Progenitor cell of endocrine pancreas (in vitro differentiated cells): ENCODE data around the gene TOM1L2. TPM values are rescaled to one million over a fixed set of nuclear protein-coding genes. Genes with fewer than 3 reads are reported as not detected.

Source experiments
- DNase-seq: peaks from one replicate; pipeline ENCODE4 v3.0.0; 2021; ENCODE audit warnings: low spot score; ENCODE audit not compliant: unreplicated experiment
- H3K27ac Mint-ChIP-seq: 2 replicates; pipeline ENCODE4 v1.8.0; 2021; ENCODE audit warnings: mild to moderate bottlenecking, moderate library complexity, mixed read lengths
- H3K27me3 Mint-ChIP-seq: 2 replicates; pipeline ENCODE4 v1.8.0; 2021; ENCODE audit warnings: mixed read lengths
- H3K36me3 Mint-ChIP-seq: 2 replicates; pipeline ENCODE4 v1.8.0; 2022; ENCODE audit warnings: mixed read lengths; ENCODE audit not compliant: insufficient read depth
- H3K4me1 Mint-ChIP-seq: 2 replicates; pipeline ENCODE4 v1.8.0; 2021; ENCODE audit warnings: low read depth, mixed read lengths
- H3K4me3 Mint-ChIP-seq: 2 replicates; pipeline ENCODE4 v1.8.0; 2021; ENCODE audit warnings: low read depth, mild to moderate bottlenecking, moderate library complexity, mixed read lengths
- H3K9me3 Mint-ChIP-seq: 2 replicates; pipeline ENCODE4 v1.8.0; 2021; ENCODE audit warnings: low read depth, mixed read lengths
- CTCF ChIP-seq: fragments of 200-600 bp; sonication (generic); IDR thresholded peaks from one replicate; pipeline ENCODE4 v1.5.0; 2021; ENCODE audit warnings: antibody characterized with exemption, mild to moderate bottlenecking; ENCODE audit not compliant: unreplicated experiment
- total RNA-seq: library from RNA; stranded (reverse); gene quantifications from 2 replicates; pipeline ENCODE4 v1.2.1, GENCODE V29; 2021

TOM1L2 gene
- total RNA-seq, 1 donor from 2014 or later: 29.4 TPM

- Mint-ChIP-seq H3K4me3 (no peak overlapping the region), H3K36me3 (peaks cover 2% of the 10 kb centered on the region), H3K9me3 (no peaks in the 10 kb centered on the region), H3K27ac (no peak overlapping the region), H3K27me3 (no peaks in the 10 kb centered on the region), H3K4me1 (peaks cover 40% of the 10 kb centered on the region)
- DNase-seq: no peak
- TF ChIP-seq CTCF: no peak
Observed at GRCh38 chr17:17827826-17828621, 144.2 kb downstream of the TOM1L2 start.

- TF ChIP-seq CTCF: no peak
- Mint-ChIP-seq H3K27me3 (no peaks in the 10 kb centered on the region), H3K27ac (peak overlapping the region; percentile 26), H3K4me1 (peaks cover 39% of the 10 kb centered on the region), H3K9me3 (no peaks in the 10 kb centered on the region), H3K36me3 (no peaks in the 10 kb centered on the region), H3K4me3 (no peak overlapping the region)
- DNase-seq: no peak
Observed at GRCh38 chr17:17826942-17827785, 145.0 kb downstream of the TOM1L2 start.

DNA sequence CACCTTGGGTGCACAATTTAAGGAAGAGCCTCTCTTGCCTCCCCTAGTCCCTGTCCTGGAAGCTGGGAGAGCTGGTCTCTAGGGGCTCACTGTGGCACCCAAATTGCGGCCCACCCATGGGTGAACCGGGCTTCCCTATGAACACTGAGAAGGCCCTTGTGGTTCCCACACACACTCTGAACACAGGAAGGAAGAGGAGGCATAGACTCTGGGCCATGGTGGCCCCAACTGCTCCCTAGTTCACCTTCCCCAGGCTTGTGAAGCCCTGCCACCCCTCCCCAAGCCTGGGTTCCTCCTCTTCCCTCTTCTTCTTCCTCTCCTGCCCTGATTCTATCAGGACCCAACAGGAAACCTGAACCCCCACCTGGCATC lies 145.9 kb downstream of the TOM1L2 start:
- DNase-seq: no peak
- Mint-ChIP-seq H3K36me3 (no peaks in the 10 kb centered on the region), H3K4me1 (peaks cover 38% of the 10 kb centered on the region), H3K27ac (peak overlapping the region; percentile 49), H3K4me3 (no peak overlapping the region), H3K9me3 (no peaks in the 10 kb centered on the region), H3K27me3 (no peaks in the 10 kb centered on the region)
- no peak for TF ChIP-seq CTCF

DNA sequence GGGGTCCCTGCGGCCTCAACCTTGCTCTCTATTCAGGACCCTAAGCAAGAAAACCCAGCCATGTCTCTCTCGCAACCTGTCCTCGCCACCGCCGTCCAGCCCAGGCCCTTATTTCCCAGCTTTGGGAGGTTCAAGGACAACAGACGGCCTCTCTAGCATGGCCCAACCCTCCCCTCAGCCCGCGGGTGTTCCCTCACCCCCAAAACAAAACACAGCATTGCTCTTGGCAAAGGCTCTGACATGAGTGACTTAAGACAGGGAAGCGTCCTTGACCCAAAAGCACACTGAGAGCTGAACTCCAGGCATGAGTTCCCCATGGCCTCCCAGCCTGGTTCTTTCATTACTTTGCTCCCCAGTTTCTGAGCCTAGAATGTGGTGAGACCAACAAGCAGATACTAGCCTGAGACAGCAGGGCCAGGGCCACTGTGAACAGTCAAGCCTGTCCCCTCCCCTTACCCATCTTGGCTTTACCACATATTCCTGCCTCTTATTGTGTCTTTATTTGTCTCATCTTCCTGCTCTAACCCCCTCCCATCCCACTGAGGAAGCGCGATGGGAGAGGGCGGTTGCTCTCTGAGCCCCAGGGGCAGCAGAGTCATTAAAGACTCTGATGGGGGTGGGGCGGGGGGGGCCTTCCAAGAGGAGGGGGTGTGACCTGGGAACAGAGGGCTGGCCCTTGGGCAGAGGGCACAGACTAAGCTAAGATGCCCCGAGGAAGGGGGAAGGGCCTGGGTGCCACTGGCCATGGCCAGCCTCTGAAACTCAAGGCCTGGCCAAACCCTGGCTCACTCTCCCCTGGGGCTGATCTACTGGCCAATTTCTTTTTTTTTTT lies 147.2 kb downstream of the TOM1L2 start:
- no peak for TF ChIP-seq CTCF
- Mint-ChIP-seq H3K9me3 (no peaks in the 10 kb centered on the region), H3K27me3 (no peaks in the 10 kb centered on the region), H3K27ac (peak overlapping the region; percentile 96), H3K36me3 (no peaks in the 10 kb centered on the region), H3K4me3 (no peak overlapping the region), H3K4me1 (peaks cover 31% of the 10 kb centered on the region)
- DNase-seq: no peak
